GM23338 (cell line): ENCODE results near the gene AMFR. TPM values are rescaled to one million over a fixed set of nuclear protein-coding genes. Genes with fewer than 3 reads are reported as not detected.

Experiments used
- ATAC-seq: fragments of 200-7000 bp; cut with Tn5 transposase; 3 replicates; pipeline ENCODE4 v1.9.1; 2020
- DNase-seq: peaks from one replicate; pipeline ENCODE4 v3.0.0-alpha.2; 2015; ENCODE audit warnings: low spot score
- H2AFZ ChIP-seq: fragments of 200-600 bp; sonication (generic); 2 replicates; pipeline ENCODE4 v1.8.0; 2016; ENCODE audit warnings: antibody characterized with exemption, mild to moderate bottlenecking, moderate library complexity
- H3F3A ChIP-seq: fragments of 200-600 bp; sonication (generic); replicated peaks from 2 replicates; pipeline ENCODE4 v1.8.0; 2017; ENCODE audit warnings: antibody characterized with exemption, mixed run types, low read depth
- H3K27ac ChIP-seq: fragments of 200-600 bp; sonication (generic); 2 replicates; pipeline ENCODE4 v1.6.1; 2016; ENCODE audit warnings: low read depth
- H3K27me3 ChIP-seq: fragments of 200-600 bp; sonication (generic); 2 replicates; pipeline ENCODE4 v1.8.0; 2016; ENCODE audit warnings: mild to moderate bottlenecking, mixed run types, moderate library complexity; ENCODE audit not compliant: insufficient read depth
- H3K36me3 ChIP-seq: fragments of 200-600 bp; sonication (generic); 2 replicates; pipeline ENCODE4 v1.8.0; 2016; ENCODE audit warnings: mild to moderate bottlenecking; ENCODE audit not compliant: insufficient read depth
- H3K4me1 ChIP-seq: fragments of 200-600 bp; sonication (generic); 2 replicates; pipeline ENCODE4 v1.8.0; 2016; ENCODE audit warnings: mild to moderate bottlenecking, moderate library complexity; ENCODE audit not compliant: insufficient read depth
- H3K4me2 ChIP-seq: fragments of 200-600 bp; sonication (generic); 2 replicates; pipeline ENCODE4 v1.7.1; 2017; ENCODE audit warnings: mixed run types
- H3K4me3 ChIP-seq: fragments of 200-600 bp; sonication (generic); 2 replicates; pipeline ENCODE4 v1.6.1; 2016; ENCODE audit warnings: mixed run types
- H3K79me2 ChIP-seq: fragments of 200-600 bp; sonication (generic); replicated peaks from 2 replicates; pipeline ENCODE4 v1.8.0; 2017; ENCODE audit warnings: mild to moderate bottlenecking; ENCODE audit not compliant: insufficient read depth
- H3K9me2 ChIP-seq: fragments of 200-600 bp; sonication (generic); 2 replicates; pipeline ENCODE4 v1.8.0; 2017; ENCODE audit not compliant: insufficient read depth
- H4K20me1 ChIP-seq: fragments of 200-600 bp; sonication (generic); replicated peaks from 2 replicates; pipeline ENCODE4 v1.8.0; 2017; ENCODE audit warnings: mild to moderate bottlenecking; ENCODE audit not compliant: insufficient read depth
- H3K27ac Mint-ChIP-seq: 2 replicates; pipeline ENCODE4 v1.8.0; 2020; ENCODE audit warnings: inconsistent platforms, mild to moderate bottlenecking, moderate library complexity, mixed read lengths
- H3K27me3 Mint-ChIP-seq: 3 replicates; pipeline ENCODE4 v1.8.0; 2022; ENCODE audit warnings: low read depth, mild to moderate bottlenecking, moderate library complexity, mixed read lengths, inconsistent platforms; ENCODE audit not compliant: insufficient read depth, poor library complexity
- H3K36me3 Mint-ChIP-seq: 3 replicates; pipeline ENCODE4 v1.8.0; 2021; ENCODE audit warnings: low read depth, mild to moderate bottlenecking, inconsistent platforms, moderate library complexity, mixed read lengths
- H3K4me1 Mint-ChIP-seq: 3 replicates; pipeline ENCODE4 v1.8.0; 2020; ENCODE audit warnings: mild to moderate bottlenecking, inconsistent platforms, mixed read lengths
- H3K4me3 Mint-ChIP-seq: 3 replicates; pipeline ENCODE4 v1.8.0; 2021; ENCODE audit warnings: moderate library complexity, mild to moderate bottlenecking, inconsistent platforms, mixed read lengths
- H3K9me3 Mint-ChIP-seq: 3 replicates; pipeline ENCODE4 v1.8.0; 2020; ENCODE audit warnings: moderate library complexity, mild to moderate bottlenecking, inconsistent platforms, mixed read lengths
- CREB1 ChIP-seq: fragments of 250-450 bp; sonication (Bioruptor Pico); IDR thresholded peaks from 2 replicates; pipeline ENCODE4 v1.5.0; 2020; ENCODE audit warnings: low read depth, mild to moderate bottlenecking, moderate library complexity
- CTCF ChIP-seq, 2 experiments: fragments of 200-600 bp in 1 of 2; sonication (generic) in 1 of 2; conservative IDR thresholded peaks; 2 replicates each; pipeline versions ENCODE4 v1.5.1 to v1.6.1; 2016 to 2017; ENCODE audit warnings: antibody characterized with exemption in 2 of 2, low read depth in 2 of 2, mild to moderate bottlenecking in 2 of 2, moderate library complexity in 1 of 2
- ETS1 ChIP-seq: IDR thresholded peaks from 2 replicates; pipeline ENCODE4 v1.6.1; 2016; ENCODE audit warnings: antibody characterized with exemption
- EZH2 ChIP-seq: fragments of 200-600 bp; sonication (generic); IDR thresholded peaks from one replicate; pipeline ENCODE4 v1.8.0; 2017; ENCODE audit warnings: antibody characterized with exemption, mild to moderate bottlenecking, low read depth; ENCODE audit not compliant: unreplicated experiment
- EZH2phosphoT487 ChIP-seq: fragments of 200-600 bp; sonication (generic); IDR thresholded peaks from one replicate; pipeline ENCODE4 v1.8.1; 2018; ENCODE audit warnings: antibody characterized with exemption; ENCODE audit not compliant: unreplicated experiment
- JUNB ChIP-seq: IDR thresholded peaks from one replicate; pipeline ENCODE4 v1.6.1; 2016; ENCODE audit warnings: antibody characterized with exemption; ENCODE audit not compliant: unreplicated experiment
- NANOG ChIP-seq: IDR thresholded peaks from 2 replicates; pipeline ENCODE4 v1.6.1; 2016; ENCODE audit warnings: antibody characterized with exemption, borderline replicate concordance
- POLR2AphosphoS5 ChIP-seq: IDR thresholded peaks from 2 replicates; pipeline ENCODE4 v1.6.1; 2016; ENCODE audit warnings: antibody characterized with exemption, low read depth
- REST ChIP-seq: IDR thresholded peaks from one replicate; pipeline ENCODE4 v1.6.1; 2018; ENCODE audit warnings: antibody characterized with exemption; ENCODE audit not compliant: unreplicated experiment
- STAT1 ChIP-seq: IDR thresholded peaks from one replicate; pipeline ENCODE4 v1.6.1; 2016; ENCODE audit warnings: antibody characterized with exemption; ENCODE audit not compliant: unreplicated experiment
- ZNF114 ChIP-seq: fragments of 250-450 bp; sonication (Bioruptor Pico); IDR thresholded peaks from 2 replicates; pipeline ENCODE4 v1.5.0; 2020; ENCODE audit warnings: mild to moderate bottlenecking, moderate library complexity
- ZNF331 ChIP-seq: fragments of 250-450 bp; sonication (Bioruptor Pico); IDR thresholded peaks from 2 replicates; pipeline ENCODE4 v1.5.0; 2020; ENCODE audit warnings: low read depth, mild to moderate bottlenecking, moderate library complexity
- polyA plus RNA-seq: library from polyadenylated mRNA; unstranded; fragments of >200 nt; fragmentation: Nextera tagmentation; extraction: Ambion mirVana; gene quantifications from 2 replicates; pipeline ENCODE4 v1.2.1, GENCODE V29; 2016
- total RNA-seq: library from RNA; depleted of rRNA; stranded (reverse); fragments of >200 nt; shearing (Covaris generic); gene quantifications from 2 replicates; pipeline ENCODE4 v1.2.3, GENCODE V29; 2014
- TF ChIP-seq, protein P1 (sequence below): fragments of 250-450 bp; sonication (Bioruptor Pico); IDR thresholded peaks from 2 replicates; pipeline ENCODE4 v1.5.0; 2020; ENCODE audit warnings: mild to moderate bottlenecking, moderate library complexity

Gene AMFR
- total and polyA plus RNA-seq, 2 experiments from 2014 or later: 9.0 to 41.1 TPM

- no peaks in the 10 kb centered on the region for H3K9me3 Mint-ChIP-seq
- no peak overlapping the region for H3K27ac ChIP-seq
- TF ChIP-seq REST (no peak), NANOG (no peak), CREB1 (CRISPR knock-in tag) (no peak), STAT1 (no peak), POLR2AphosphoS5 (no peak), JUNB (no peak), ETS1 (no peak), EZH2 (no peak), ZNF331 (CRISPR knock-in tag) (no peak), ZNF114 (CRISPR knock-in tag) (no peak), EZH2phosphoT487 (no peak), CTCF (conservative IDR thresholded peaks at IDR 0.05; ENCODE audit: low read depth in 2 of 2) (no peak)
- TF ChIP-seq, protein P1, sequence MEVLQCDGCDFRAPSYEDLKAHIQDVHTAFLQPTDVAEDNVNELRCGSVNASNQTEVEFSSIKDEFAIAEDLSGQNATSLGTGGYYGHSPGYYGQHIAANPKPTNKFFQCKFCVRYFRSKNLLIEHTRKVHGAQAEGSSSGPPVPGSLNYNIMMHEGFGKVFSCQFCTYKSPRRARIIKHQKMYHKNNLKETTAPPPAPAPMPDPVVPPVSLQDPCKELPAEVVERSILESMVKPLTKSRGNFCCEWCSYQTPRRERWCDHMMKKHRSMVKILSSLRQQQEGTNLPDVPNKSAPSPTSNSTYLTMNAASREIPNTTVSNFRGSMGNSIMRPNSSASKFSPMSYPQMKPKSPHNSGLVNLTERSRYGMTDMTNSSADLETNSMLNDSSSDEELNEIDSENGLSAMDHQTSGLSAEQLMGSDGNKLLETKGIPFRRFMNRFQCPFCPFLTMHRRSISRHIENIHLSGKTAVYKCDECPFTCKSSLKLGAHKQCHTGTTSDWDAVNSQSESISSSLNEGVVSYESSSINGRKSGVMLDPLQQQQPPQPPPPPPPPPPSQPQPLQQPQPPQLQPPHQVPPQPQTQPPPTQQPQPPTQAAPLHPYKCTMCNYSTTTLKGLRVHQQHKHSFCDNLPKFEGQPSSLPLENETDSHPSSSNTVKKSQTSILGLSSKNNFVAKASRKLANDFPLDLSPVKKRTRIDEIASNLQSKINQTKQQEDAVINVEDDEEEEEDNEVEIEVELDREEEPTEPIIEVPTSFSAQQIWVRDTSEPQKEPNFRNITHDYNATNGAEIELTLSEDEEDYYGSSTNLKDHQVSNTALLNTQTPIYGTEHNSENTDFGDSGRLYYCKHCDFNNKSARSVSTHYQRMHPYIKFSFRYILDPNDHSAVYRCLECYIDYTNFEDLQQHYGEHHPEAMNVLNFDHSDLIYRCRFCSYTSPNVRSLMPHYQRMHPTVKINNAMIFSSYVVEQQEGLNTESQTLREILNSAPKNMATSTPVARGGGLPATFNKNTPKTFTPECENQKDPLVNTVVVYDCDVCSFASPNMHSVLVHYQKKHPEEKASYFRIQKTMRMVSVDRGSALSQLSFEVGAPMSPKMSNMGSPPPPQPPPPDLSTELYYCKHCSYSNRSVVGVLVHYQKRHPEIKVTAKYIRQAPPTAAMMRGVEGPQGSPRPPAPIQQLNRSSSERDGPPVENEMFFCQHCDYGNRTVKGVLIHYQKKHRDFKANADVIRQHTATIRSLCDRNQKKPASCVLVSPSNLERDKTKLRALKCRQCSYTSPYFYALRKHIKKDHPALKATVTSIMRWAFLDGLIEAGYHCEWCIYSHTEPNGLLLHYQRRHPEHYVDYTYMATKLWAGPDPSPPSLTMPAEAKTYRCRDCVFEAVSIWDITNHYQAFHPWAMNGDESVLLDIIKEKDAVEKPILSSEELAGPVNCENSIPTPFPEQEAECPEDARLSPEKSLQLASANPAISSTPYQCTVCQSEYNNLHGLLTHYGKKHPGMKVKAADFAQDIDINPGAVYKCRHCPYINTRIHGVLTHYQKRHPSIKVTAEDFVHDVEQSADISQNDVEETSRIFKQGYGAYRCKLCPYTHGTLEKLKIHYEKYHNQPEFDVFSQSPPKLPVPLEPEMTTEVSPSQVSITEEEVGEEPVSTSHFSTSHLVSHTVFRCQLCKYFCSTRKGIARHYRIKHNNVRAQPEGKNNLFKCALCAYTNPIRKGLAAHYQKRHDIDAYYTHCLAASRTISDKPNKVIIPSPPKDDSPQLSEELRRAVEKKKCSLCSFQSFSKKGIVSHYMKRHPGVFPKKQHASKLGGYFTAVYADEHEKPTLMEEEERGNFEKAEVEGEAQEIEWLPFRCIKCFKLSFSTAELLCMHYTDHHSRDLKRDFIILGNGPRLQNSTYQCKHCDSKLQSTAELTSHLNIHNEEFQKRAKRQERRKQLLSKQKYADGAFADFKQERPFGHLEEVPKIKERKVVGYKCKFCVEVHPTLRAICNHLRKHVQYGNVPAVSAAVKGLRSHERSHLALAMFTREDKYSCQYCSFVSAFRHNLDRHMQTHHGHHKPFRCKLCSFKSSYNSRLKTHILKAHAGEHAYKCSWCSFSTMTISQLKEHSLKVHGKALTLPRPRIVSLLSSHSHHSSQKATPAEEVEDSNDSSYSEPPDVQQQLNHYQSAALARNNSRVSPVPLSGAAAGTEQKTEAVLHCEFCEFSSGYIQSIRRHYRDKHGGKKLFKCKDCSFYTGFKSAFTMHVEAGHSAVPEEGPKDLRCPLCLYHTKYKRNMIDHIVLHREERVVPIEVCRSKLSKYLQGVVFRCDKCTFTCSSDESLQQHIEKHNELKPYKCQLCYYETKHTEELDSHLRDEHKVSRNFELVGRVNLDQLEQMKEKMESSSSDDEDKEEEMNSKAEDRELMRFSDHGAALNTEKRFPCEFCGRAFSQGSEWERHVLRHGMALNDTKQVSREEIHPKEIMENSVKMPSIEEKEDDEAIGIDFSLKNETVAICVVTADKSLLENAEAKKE: no peak
- no peaks in the 10 kb centered on the region for H3K4me1 Mint-ChIP-seq
- no peak overlapping the region for H3K27ac Mint-ChIP-seq
- H3K36me3 ChIP-seq: no peaks in the 10 kb centered on the region
- H3K27me3 Mint-ChIP-seq: peaks cover 3% of the 10 kb centered on the region
- H3K79me2 ChIP-seq: no peaks in the 10 kb centered on the region
- peaks cover 12% of the 10 kb centered on the region; the same call in 2 of the 3 replicates for H3K36me3 Mint-ChIP-seq
- DNase-seq: no peak
- H3K4me3 ChIP-seq: no peak overlapping the region
- no peaks in the 10 kb centered on the region for H3K27me3 ChIP-seq
- H3K4me3 Mint-ChIP-seq: no peak overlapping the region
- no peaks in the 10 kb centered on the region for H3F3A ChIP-seq
- no peaks in the 10 kb centered on the region for H4K20me1 ChIP-seq
- ATAC-seq: no peak
- no peaks in the 10 kb centered on the region for H3K9me2 ChIP-seq
- no peak overlapping the region for H3K4me2 ChIP-seq
- H2AFZ ChIP-seq: no peak overlapping the region
- H3K4me1 ChIP-seq: no peaks in the 10 kb centered on the region
Observed at GRCh38 chr16:56364865-56365264, 60.5 kb downstream of the AMFR start.
